ENCODE data around the gene DDX19B.
"Not testable (repeated sequence)": the region's sequence is repeated elsewhere in the genome, so short reads cannot be mapped to it uniquely, and the experiment has no call there.

DDX19B gene

GRCh38 chr16:70267516-70267915, 31.5 kb upstream of the DDX19B start:
- H3K4me3 ChIP-seq (ENCODE audit: insufficient read depth, low read length, poor library complexity, severe bottlenecking) = no peak overlapping the region
- no peaks in the 10 kb centered on the region for H3K9me2 ChIP-seq (replicated peaks; ENCODE audit: insufficient read depth, low read length)
- H3K9me3 ChIP-seq (ENCODE audit: insufficient read depth, low read length) = no peaks in the 10 kb centered on the region
- no peaks in the 10 kb centered on the region for H4K20me1 ChIP-seq (ENCODE audit: low read depth, low read length)
- no peak overlapping the region for H3K9ac ChIP-seq (ENCODE audit: low read length)
- TF ChIP-seq CTCF (IDR thresholded peaks at IDR 0.05; ENCODE audit: insufficient read depth, low read length, poor library complexity, severe bottlenecking) (peak; percentile 18), EZH2phosphoT487 (conservative IDR thresholded peaks at IDR 0.05; ENCODE audit: low read length) (no peak)
- H3K36me3 ChIP-seq (ENCODE audit: low read length) = peaks cover 32% of the 10 kb centered on the region
- peaks cover 4% of the 10 kb centered on the region for H3K79me2 ChIP-seq (ENCODE audit: insufficient read depth, low read length)
- H3K27me3 ChIP-seq (ENCODE audit: low read length) = no peaks in the 10 kb centered on the region
- H3K27ac ChIP-seq (ENCODE audit: low read depth, low read length) = no peak overlapping the region
- no peak overlapping the region for H2AFZ ChIP-seq (ENCODE audit: low read depth, low read length, severe bottlenecking)
- no peaks in the 10 kb centered on the region; the same call in 1 of the 2 replicates for H3F3A ChIP-seq (ENCODE audit: insufficient read depth)
- H3K4me2 ChIP-seq (ENCODE audit: low read depth, low read length, poor library complexity, severe bottlenecking) = no peak overlapping the region

- H3F3A ChIP-seq (ENCODE audit: insufficient read depth); H3K9me2 ChIP-seq (replicated peaks; ENCODE audit: insufficient read depth, low read length); H3K27ac ChIP-seq (ENCODE audit: low read depth, low read length); H2AFZ ChIP-seq (ENCODE audit: low read depth, low read length, severe bottlenecking); H3K9ac ChIP-seq (ENCODE audit: low read length); H3K9me3 ChIP-seq (ENCODE audit: insufficient read depth, low read length); H4K20me1 ChIP-seq (ENCODE audit: low read depth, low read length); H3K27me3 ChIP-seq (ENCODE audit: low read length); H3K4me2 ChIP-seq (ENCODE audit: low read depth, low read length, poor library complexity, severe bottlenecking); H3K4me3 ChIP-seq (ENCODE audit: insufficient read depth, low read length, poor library complexity, severe bottlenecking); H3K79me2 ChIP-seq (ENCODE audit: insufficient read depth, low read length): not testable (repeated sequence)
- H3K36me3 ChIP-seq (ENCODE audit: low read length) = peaks cover 36% of the 10 kb centered on the region
Observed at GRCh38 chr16:70267922-70268321, 31.1 kb upstream of the DDX19B start.

DNA sequence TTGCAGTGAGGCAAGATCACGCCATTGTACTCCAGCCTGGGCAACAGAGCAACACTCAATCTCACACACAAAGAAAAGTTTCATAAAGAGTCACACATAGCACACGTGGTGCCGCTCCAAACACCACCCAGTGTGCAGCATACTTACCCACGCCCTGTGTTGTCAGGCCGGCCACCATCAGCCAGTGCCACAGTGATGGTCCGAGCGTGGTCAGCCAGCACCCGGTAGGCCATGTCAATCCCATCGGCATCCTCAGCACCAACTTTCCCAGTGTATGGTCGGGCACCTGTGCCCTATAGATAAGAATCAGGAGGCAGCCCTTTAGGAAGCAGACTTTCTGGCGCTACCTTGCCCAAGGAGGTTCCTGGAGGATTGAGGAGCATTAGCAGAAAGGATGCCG, 29.5 kb upstream of the DDX19B start:
- Histone ChIP-seq H3K79me2 (ENCODE audit: insufficient read depth, low read length) (peaks cover 4% of the 10 kb centered on the region), H3K4me2 (ENCODE audit: low read depth, low read length, poor library complexity, severe bottlenecking) (no peak overlapping the region), H3K27ac (ENCODE audit: low read depth, low read length) (no peak overlapping the region), H3K9me2 (replicated peaks; ENCODE audit: insufficient read depth, low read length) (no peaks in the 10 kb centered on the region), H4K20me1 (ENCODE audit: low read depth, low read length) (no peaks in the 10 kb centered on the region), H3K27me3 (ENCODE audit: low read length) (no peaks in the 10 kb centered on the region), H3K4me3 (ENCODE audit: insufficient read depth, low read length, poor library complexity, severe bottlenecking) (no peak overlapping the region), H3K36me3 (ENCODE audit: low read length) (peaks cover 39% of the 10 kb centered on the region), H3F3A (ENCODE audit: insufficient read depth) (no peaks in the 10 kb centered on the region; the same call in 1 of the 2 replicates), H2AFZ (ENCODE audit: low read depth, low read length, severe bottlenecking) (no peak overlapping the region), H3K9me3 (ENCODE audit: insufficient read depth, low read length) (no peaks in the 10 kb centered on the region), H3K9ac (ENCODE audit: low read length) (no peak overlapping the region)
- TF ChIP-seq CTCF (IDR thresholded peaks at IDR 0.05; ENCODE audit: insufficient read depth, low read length, poor library complexity, severe bottlenecking) (no peak), EZH2phosphoT487 (conservative IDR thresholded peaks at IDR 0.05; ENCODE audit: low read length) (no peak)

DNA sequence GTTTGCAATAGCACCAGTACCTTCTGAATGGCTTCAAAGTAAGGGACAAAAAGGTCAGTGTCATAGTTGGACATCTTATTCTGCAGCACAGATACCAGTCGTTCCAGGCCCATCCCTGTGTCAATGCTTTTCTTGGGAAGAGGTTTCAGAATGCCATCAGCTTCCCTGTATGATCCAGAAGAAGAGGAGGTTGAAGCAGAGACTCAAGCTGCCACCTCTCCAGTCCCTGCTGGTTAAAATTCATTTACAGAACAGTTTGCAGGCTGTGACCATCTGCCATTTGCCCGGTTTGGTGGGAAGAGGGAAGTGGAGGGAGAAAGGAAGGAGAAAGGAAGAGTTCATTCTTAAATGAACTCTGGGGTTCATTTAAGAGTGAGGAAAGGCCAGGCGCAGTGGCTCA, 28.8 kb upstream of the DDX19B start:
- Histone ChIP-seq H3K27ac (ENCODE audit: low read depth, low read length) (no peak overlapping the region), H2AFZ (ENCODE audit: low read depth, low read length, severe bottlenecking) (no peak overlapping the region), H3F3A (ENCODE audit: insufficient read depth) (no peaks in the 10 kb centered on the region; the same call in 1 of the 2 replicates), H3K9ac (ENCODE audit: low read length) (no peak overlapping the region), H3K4me2 (ENCODE audit: low read depth, low read length, poor library complexity, severe bottlenecking) (no peak overlapping the region), H3K36me3 (ENCODE audit: low read length) (peaks cover 32% of the 10 kb centered on the region), H3K27me3 (ENCODE audit: low read length) (no peaks in the 10 kb centered on the region), H3K9me2 (replicated peaks; ENCODE audit: insufficient read depth, low read length) (no peaks in the 10 kb centered on the region), H4K20me1 (ENCODE audit: low read depth, low read length) (no peaks in the 10 kb centered on the region), H3K4me3 (ENCODE audit: insufficient read depth, low read length, poor library complexity, severe bottlenecking) (no peak overlapping the region), H3K9me3 (ENCODE audit: insufficient read depth, low read length) (no peaks in the 10 kb centered on the region), H3K79me2 (ENCODE audit: insufficient read depth, low read length) (peaks cover 4% of the 10 kb centered on the region)
- TF ChIP-seq EZH2phosphoT487 (conservative IDR thresholded peaks at IDR 0.05; ENCODE audit: low read length) = no peak
- no peak for TF ChIP-seq CTCF (IDR thresholded peaks at IDR 0.05; ENCODE audit: insufficient read depth, low read length, poor library complexity, severe bottlenecking)
